ENCODE results near the gene C2CD4D. TPM values are rescaled to one million over a fixed set of nuclear protein-coding genes. Genes with fewer than 3 reads are reported as not detected.

Gene C2CD4D
- total RNA-seq, 1 experiment from 2014 or later, result 0.94 TPM

GRCh38 chr1:151838222-151839081 lies 1.2 kb downstream of the C2CD4D start:
- Mint-ChIP-seq H3K36me3 (peaks cover 3% of the 10 kb centered on the region; the same call in 1 of the 2 replicates), H3K4me3 (peak overlapping the region; percentile 88), H3K9me3 (no peaks in the 10 kb centered on the region), H3K4me1 (peaks cover 26% of the 10 kb centered on the region), H3K27ac (no peak overlapping the region), H3K27me3 (ENCODE audit: low read depth) (peaks cover 36% of the 10 kb centered on the region)
- ATAC-seq, result no peak
- peak; percentile 54 for DNase-seq (ENCODE audit: low spot score)
- ChIA-PET CTCF (interaction anchor here (0.6 to 3.1 kb wide), 15 partner anchors 8 to 197 kb away, joined by 3 to 24 read pairs (median 5); partner anchors contain the start of genes CELF3, RIIAD1, TDRKH and THEM5), POLR2A (interaction anchor here (1.0 to 2.1 kb wide), 5 partner anchors 43 to 327 kb away, joined by 3 to 6 read pairs (median 4); partner anchors contain the start of genes CELF3, CGN, S100A11 and SNX27)
- no peak for TF ChIP-seq CTCF (IDR thresholded peaks at IDR 0.05)
- TF ChIP-seq, protein P1, sequence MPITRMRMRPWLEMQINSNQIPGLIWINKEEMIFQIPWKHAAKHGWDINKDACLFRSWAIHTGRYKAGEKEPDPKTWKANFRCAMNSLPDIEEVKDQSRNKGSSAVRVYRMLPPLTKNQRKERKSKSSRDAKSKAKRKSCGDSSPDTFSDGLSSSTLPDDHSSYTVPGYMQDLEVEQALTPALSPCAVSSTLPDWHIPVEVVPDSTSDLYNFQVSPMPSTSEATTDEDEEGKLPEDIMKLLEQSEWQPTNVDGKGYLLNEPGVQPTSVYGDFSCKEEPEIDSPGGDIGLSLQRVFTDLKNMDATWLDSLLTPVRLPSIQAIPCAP (CRISPR knock-in tag; IDR thresholded peaks at IDR 0.05), result 0 out of 2 replicates have a peak, but pooled peaks have one; percentile 28
- 0 out of 2 replicates have a peak, but pooled peaks have one; percentile 52 for TF ChIP-seq TEAD1 (CRISPR knock-in tag; IDR thresholded peaks at IDR 0.05)
- TF ChIP-seq RELA (CRISPR knock-in tag; IDR thresholded peaks at IDR 0.05; ENCODE audit: borderline replicate concordance), result peak; percentile 58; the same call in 1 of the 2 replicates
- peak; percentile 80; the same call in 1 of the 2 replicates for TF ChIP-seq ETV6 (CRISPR knock-in tag; IDR thresholded peaks at IDR 0.05)
- no peak for TF ChIP-seq MXD4 (CRISPR knock-in tag; IDR thresholded peaks at IDR 0.05; ENCODE audit: borderline replicate concordance)
- TF ChIP-seq, protein P2, sequence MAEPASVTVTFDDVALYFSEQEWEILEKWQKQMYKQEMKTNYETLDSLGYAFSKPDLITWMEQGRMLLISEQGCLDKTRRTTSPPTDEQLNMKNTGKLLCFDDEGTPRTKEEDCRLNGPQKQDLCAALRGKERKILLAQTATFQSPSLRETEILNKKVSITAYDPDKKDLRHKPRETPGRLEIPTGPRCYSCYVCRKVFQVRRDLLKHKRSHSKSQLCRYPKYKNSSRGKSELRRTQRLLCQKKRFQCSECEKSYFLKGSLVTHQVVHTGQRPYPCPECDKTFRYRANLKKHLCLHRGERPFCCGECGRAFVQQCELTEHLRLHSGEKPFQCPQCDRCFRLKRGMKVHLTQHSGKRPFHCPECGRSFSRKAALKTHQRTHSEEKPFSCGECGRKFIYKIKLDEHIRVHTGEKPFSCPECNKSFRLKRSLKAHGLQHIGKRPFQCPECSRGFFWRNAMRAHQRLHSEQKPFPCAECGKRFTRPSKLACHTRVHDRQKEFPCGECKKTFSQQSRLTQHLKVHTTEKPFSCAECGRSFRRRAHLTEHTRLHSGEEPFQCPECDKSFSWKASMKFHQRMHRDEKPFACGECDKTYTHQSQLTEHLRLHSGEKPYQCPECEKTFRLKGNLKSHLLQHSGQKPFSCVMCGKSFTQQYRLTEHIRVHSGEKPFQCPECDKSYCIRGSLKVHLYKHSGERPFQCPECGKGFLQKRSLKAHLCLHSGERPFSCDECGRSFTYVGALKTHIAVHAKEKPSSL (CRISPR knock-in tag; conservative IDR thresholded peaks at IDR 0.05), result no peak
- TF ChIP-seq, protein P3, sequence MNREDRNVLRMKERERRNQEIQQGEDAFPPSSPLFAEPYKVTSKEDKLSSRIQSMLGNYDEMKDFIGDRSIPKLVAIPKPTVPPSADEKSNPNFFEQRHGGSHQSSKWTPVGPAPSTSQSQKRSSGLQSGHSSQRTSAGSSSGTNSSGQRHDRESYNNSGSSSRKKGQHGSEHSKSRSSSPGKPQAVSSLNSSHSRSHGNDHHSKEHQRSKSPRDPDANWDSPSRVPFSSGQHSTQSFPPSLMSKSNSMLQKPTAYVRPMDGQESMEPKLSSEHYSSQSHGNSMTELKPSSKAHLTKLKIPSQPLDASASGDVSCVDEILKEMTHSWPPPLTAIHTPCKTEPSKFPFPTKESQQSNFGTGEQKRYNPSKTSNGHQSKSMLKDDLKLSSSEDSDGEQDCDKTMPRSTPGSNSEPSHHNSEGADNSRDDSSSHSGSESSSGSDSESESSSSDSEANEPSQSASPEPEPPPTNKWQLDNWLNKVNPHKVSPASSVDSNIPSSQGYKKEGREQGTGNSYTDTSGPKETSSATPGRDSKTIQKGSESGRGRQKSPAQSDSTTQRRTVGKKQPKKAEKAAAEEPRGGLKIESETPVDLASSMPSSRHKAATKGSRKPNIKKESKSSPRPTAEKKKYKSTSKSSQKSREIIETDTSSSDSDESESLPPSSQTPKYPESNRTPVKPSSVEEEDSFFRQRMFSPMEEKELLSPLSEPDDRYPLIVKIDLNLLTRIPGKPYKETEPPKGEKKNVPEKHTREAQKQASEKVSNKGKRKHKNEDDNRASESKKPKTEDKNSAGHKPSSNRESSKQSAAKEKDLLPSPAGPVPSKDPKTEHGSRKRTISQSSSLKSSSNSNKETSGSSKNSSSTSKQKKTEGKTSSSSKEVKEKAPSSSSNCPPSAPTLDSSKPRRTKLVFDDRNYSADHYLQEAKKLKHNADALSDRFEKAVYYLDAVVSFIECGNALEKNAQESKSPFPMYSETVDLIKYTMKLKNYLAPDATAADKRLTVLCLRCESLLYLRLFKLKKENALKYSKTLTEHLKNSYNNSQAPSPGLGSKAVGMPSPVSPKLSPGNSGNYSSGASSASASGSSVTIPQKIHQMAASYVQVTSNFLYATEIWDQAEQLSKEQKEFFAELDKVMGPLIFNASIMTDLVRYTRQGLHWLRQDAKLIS (CRISPR knock-in tag; IDR thresholded peaks at IDR 0.05; ENCODE audit: borderline replicate concordance), result no peak
- no peak for TF ChIP-seq HMGA2 (CRISPR knock-in tag; IDR thresholded peaks at IDR 0.05)
- TF ChIP-seq NFE2L1 (CRISPR knock-in tag; IDR thresholded peaks at IDR 0.05), result peak; percentile 41; the same call in 1 of the 2 replicates
- TF ChIP-seq ATF2 (CRISPR knock-in tag; IDR thresholded peaks at IDR 0.05; ENCODE audit: borderline replicate concordance, low read depth), result no peak
- peak; percentile 40; the same call in 1 of the 2 replicates for TF ChIP-seq SP1 (CRISPR knock-in tag; conservative IDR thresholded peaks at IDR 0.05)
- TF ChIP-seq OVOL2 (CRISPR knock-in tag; IDR thresholded peaks at IDR 0.05; ENCODE audit: borderline replicate concordance), result no peak
- TF ChIP-seq PRRX2 (CRISPR knock-in tag; IDR thresholded peaks at IDR 0.05), result no peak
- no peak; the same call in 1 of the 2 replicates for TF ChIP-seq E2F5 (CRISPR knock-in tag; IDR thresholded peaks at IDR 0.05)
- TF ChIP-seq ZNF232 (CRISPR knock-in tag; IDR thresholded peaks at IDR 0.05), result 0 out of 2 replicates have a peak, but pooled peaks have one; percentile 22
- TF ChIP-seq, protein P4, sequence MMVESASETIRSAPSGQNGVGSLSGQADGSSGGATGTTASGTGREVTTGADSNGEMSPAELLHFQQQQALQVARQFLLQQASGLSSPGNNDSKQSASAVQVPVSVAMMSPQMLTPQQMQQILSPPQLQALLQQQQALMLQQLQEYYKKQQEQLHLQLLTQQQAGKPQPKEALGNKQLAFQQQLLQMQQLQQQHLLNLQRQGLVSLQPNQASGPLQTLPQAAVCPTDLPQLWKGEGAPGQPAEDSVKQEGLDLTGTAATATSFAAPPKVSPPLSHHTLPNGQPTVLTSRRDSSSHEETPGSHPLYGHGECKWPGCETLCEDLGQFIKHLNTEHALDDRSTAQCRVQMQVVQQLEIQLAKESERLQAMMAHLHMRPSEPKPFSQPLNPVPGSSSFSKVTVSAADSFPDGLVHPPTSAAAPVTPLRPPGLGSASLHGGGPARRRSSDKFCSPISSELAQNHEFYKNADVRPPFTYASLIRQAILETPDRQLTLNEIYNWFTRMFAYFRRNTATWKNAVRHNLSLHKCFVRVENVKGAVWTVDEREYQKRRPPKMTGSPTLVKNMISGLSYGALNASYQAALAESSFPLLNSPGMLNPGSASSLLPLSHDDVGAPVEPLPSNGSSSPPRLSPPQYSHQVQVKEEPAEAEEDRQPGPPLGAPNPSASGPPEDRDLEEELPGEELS (CRISPR knock-in tag; IDR thresholded peaks at IDR 0.05), result peak; percentile 85
- peak; percentile 50 for TF ChIP-seq ZNF263 (CRISPR knock-in tag; IDR thresholded peaks at IDR 0.05; ENCODE audit: low read depth)
- no peak for TF ChIP-seq USF1 (CRISPR knock-in tag; IDR thresholded peaks at IDR 0.05)

Measured in WTC11 (cell line).